ENCODE measurements around the gene TLE3.
"Not testable (repeated sequence)": the region's sequence is repeated elsewhere in the genome, so short reads cannot be mapped to it uniquely, and the experiment has no call there.

The TLE3 gene

GRCh38 chr15:70140543-70141375 is 43.0 kb upstream of the TLE3 start:
- H3K27ac ChIP-seq = no peak overlapping the region
- TF ChIP-seq FOXP2 (optimal IDR thresholded peaks at IDR 0.05; ENCODE audit: control extremely low read depth, extremely low read length, insufficient read depth) (no peak), EZH2 (IDR thresholded peaks at IDR 0.05) (no peak), POLR2AphosphoS5 (IDR thresholded peaks at IDR 0.05; ENCODE audit: borderline replicate concordance, low read depth, low read length) (no peak)
- H3K9ac ChIP-seq (ENCODE audit: insufficient read length) = no peak overlapping the region
- no peak overlapping the region for H3K4me3 ChIP-seq
- no peak for DNase-seq (ENCODE audit: low read depth, low spot score)
- H3K9me3 ChIP-seq (ENCODE audit: low read depth, low read length) = no peaks in the 10 kb centered on the region
- no peaks in the 10 kb centered on the region for H3K36me3 ChIP-seq (ENCODE audit: insufficient read depth, low read length)

- no peak overlapping the region for H3K4me3 ChIP-seq
- no peaks in the 10 kb centered on the region for H3K9me3 ChIP-seq (ENCODE audit: low read depth, low read length)
- no peak for DNase-seq (ENCODE audit: low read depth, low spot score)
- TF ChIP-seq EZH2 (IDR thresholded peaks at IDR 0.05) (no peak), POLR2AphosphoS5 (IDR thresholded peaks at IDR 0.05; ENCODE audit: borderline replicate concordance, low read depth, low read length) (no peak), FOXP2 (optimal IDR thresholded peaks at IDR 0.05; ENCODE audit: control extremely low read depth, extremely low read length, insufficient read depth) (no peak)
- H3K36me3 ChIP-seq (ENCODE audit: insufficient read depth, low read length) = no peaks in the 10 kb centered on the region
- H3K9ac ChIP-seq (ENCODE audit: insufficient read length) = no peak overlapping the region
- no peak overlapping the region for H3K27ac ChIP-seq
Observed at GRCh38 chr15:70140025-70140542, 42.4 kb upstream of the TLE3 start.

DNA sequence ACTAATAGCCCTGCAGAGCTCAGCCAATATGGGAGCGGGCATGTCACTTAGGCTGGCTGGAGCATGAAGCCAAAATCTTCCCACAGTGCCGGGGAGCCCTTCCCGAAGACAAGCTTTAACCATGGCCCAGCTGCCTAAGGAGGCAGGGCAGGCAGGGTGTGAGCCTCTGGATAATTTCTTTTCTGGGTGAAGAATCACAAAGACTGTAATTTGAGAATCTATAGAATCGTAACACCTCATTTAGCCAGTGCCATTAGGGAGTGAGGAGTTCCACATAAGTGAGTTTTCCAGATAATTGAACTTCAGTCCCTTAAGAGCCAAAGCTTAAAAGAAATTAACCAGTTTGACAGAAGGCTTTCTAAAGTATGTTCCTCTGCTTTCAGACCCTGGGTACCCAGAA is 40.2 kb upstream of the TLE3 start:
- no peak for DNase-seq (ENCODE audit: low read depth, low spot score)
- no peak overlapping the region for H3K9ac ChIP-seq (ENCODE audit: insufficient read length)
- TF ChIP-seq EZH2 (IDR thresholded peaks at IDR 0.05) (no peak), FOXP2 (optimal IDR thresholded peaks at IDR 0.05; ENCODE audit: control extremely low read depth, extremely low read length, insufficient read depth) (no peak), POLR2AphosphoS5 (IDR thresholded peaks at IDR 0.05; ENCODE audit: borderline replicate concordance, low read depth, low read length) (no peak)

GRCh38 chr15:70137021-70137420 is 39.3 kb upstream of the TLE3 start:
- not testable (repeated sequence) for H3K9me3 ChIP-seq (ENCODE audit: low read depth, low read length); H3K4me3 ChIP-seq; H3K36me3 ChIP-seq (ENCODE audit: insufficient read depth, low read length); DNase-seq (ENCODE audit: low read depth, low spot score); H3K27ac ChIP-seq; H3K9ac ChIP-seq (ENCODE audit: insufficient read length)

More for the DNA sequence above, 40.2 kb upstream of the TLE3 start:
- H3K4me3 ChIP-seq = no peak overlapping the region
- no peaks in the 10 kb centered on the region for H3K36me3 ChIP-seq (ENCODE audit: insufficient read depth, low read length)
- H3K9me3 ChIP-seq (ENCODE audit: low read depth, low read length) = no peaks in the 10 kb centered on the region
- no peak overlapping the region for H3K27ac ChIP-seq

DNA sequence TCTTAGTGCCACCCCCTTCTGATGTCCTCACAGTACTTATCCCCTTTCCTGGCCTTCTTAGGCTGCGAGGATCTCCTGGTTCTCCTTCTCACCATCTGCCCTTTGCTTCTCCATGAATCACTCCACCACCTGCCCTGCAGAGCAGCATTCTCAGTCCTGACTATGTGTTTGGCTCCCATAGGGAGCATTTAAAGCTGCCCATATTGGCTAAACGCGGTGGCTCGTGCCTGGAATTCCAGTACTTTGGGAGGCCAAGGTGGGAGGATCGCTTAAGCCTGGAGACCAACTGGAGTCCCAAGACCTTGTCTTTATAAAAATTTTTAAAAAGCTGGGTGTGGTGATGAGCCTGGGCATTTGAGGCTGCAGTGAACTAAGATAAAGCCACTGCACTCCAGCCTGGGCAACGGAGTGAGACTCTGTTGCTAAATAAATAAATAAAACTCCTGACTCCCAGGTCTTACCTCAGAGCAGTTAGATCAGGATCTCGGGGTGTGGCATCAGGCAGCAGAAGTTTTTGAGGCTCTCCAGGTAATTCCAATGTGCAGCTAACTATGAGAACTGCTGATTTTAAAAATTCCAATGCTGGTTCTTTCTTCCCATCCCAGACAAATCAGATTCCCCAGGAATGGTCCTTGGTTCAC is 36.2 kb upstream of the TLE3 start:
- Histone ChIP-seq H3K9ac (ENCODE audit: insufficient read length) (no peak overlapping the region), H3K27ac (no peak overlapping the region), H3K4me3 (no peak overlapping the region), H3K9me3 (ENCODE audit: low read depth, low read length) (no peaks in the 10 kb centered on the region), H3K36me3 (ENCODE audit: insufficient read depth, low read length) (no peaks in the 10 kb centered on the region)
- TF ChIP-seq FOXP2 (optimal IDR thresholded peaks at IDR 0.05; ENCODE audit: control extremely low read depth, extremely low read length, insufficient read depth) = no peak
- no peak for TF ChIP-seq EZH2 (IDR thresholded peaks at IDR 0.05)
- TF ChIP-seq POLR2AphosphoS5 (IDR thresholded peaks at IDR 0.05; ENCODE audit: borderline replicate concordance, low read depth, low read length) = no peak
- no peak for DNase-seq (ENCODE audit: low read depth, low spot score)

- no peak overlapping the region for H3K4me3 ChIP-seq
- H3K9ac ChIP-seq (ENCODE audit: insufficient read length) = no peak overlapping the region
- H3K9me3 ChIP-seq (ENCODE audit: low read depth, low read length) = no peaks in the 10 kb centered on the region
- TF ChIP-seq POLR2AphosphoS5 (IDR thresholded peaks at IDR 0.05; ENCODE audit: borderline replicate concordance, low read depth, low read length) (no peak), FOXP2 (optimal IDR thresholded peaks at IDR 0.05; ENCODE audit: control extremely low read depth, extremely low read length, insufficient read depth) (no peak), EZH2 (IDR thresholded peaks at IDR 0.05) (no peak)
- no peak for DNase-seq (ENCODE audit: low read depth, low spot score)
- no peaks in the 10 kb centered on the region for H3K36me3 ChIP-seq (ENCODE audit: insufficient read depth, low read length)
- H3K27ac ChIP-seq = no peak overlapping the region
Observed at GRCh38 chr15:70133296-70133695, 35.6 kb upstream of the TLE3 start.

GRCh38 chr15:70132571-70132970 is 34.9 kb upstream of the TLE3 start:
- no peak for DNase-seq (ENCODE audit: low read depth, low spot score)
- no peak overlapping the region for H3K4me3 ChIP-seq
- TF ChIP-seq POLR2AphosphoS5 (IDR thresholded peaks at IDR 0.05; ENCODE audit: borderline replicate concordance, low read depth, low read length) (no peak), FOXP2 (optimal IDR thresholded peaks at IDR 0.05; ENCODE audit: control extremely low read depth, extremely low read length, insufficient read depth) (no peak), EZH2 (IDR thresholded peaks at IDR 0.05) (no peak)
- H3K27ac ChIP-seq = no peak overlapping the region
- H3K36me3 ChIP-seq (ENCODE audit: insufficient read depth, low read length) = no peaks in the 10 kb centered on the region
- H3K9ac ChIP-seq (ENCODE audit: insufficient read length) = no peak overlapping the region
- H3K9me3 ChIP-seq (ENCODE audit: low read depth, low read length) = no peaks in the 10 kb centered on the region

GRCh38 chr15:70132139-70132538 is 34.4 kb upstream of the TLE3 start:
- DNase-seq (ENCODE audit: low read depth, low spot score) = no peak
- Histone ChIP-seq H3K4me3 (no peak overlapping the region), H3K27ac (no peak overlapping the region), H3K36me3 (ENCODE audit: insufficient read depth, low read length) (no peaks in the 10 kb centered on the region), H3K9me3 (ENCODE audit: low read depth, low read length) (no peaks in the 10 kb centered on the region), H3K9ac (ENCODE audit: insufficient read length) (no peak overlapping the region)
- TF ChIP-seq POLR2AphosphoS5 (IDR thresholded peaks at IDR 0.05; ENCODE audit: borderline replicate concordance, low read depth, low read length) (no peak), FOXP2 (optimal IDR thresholded peaks at IDR 0.05; ENCODE audit: control extremely low read depth, extremely low read length, insufficient read depth) (no peak), EZH2 (IDR thresholded peaks at IDR 0.05) (no peak)

Data from SK-N-MC (cell line).